Keratinocyte (primary cell): ENCODE data around the gene SGO2. TPM values are rescaled to one million over a fixed set of nuclear protein-coding genes. Genes with fewer than 3 reads are reported as not detected.

Experiments
- DNase-seq: peaks from one replicate; pipeline ENCODE4 v3.0.0-alpha.2; 2011; ENCODE audit warnings: low read depth, missing footprints, low spot score
- FAIRE-seq: peaks from 2 replicates; lab custom pipeline; 2011; peaks lifted over from hg19 to GRCh38; lab: Jason Lieb, UNC
- H2AFZ ChIP-seq: 2 replicates; pipeline ENCODE4 v1.6.0; 2012; ENCODE audit warnings: low read length, control low read depth, inconsistent platforms; ENCODE audit not compliant: control insufficient read depth
- H3K27ac ChIP-seq: 2 replicates; pipeline ENCODE4 v1.5.1; 2011; ENCODE audit warnings: low read length; ENCODE audit not compliant: control insufficient read depth, insufficient read depth
- H3K27me3 ChIP-seq: 3 replicates; pipeline ENCODE4 v1.6.0; 2011; ENCODE audit warnings: low read length; ENCODE audit not compliant: control insufficient read depth, insufficient read depth; ENCODE audit errors: extremely low read depth
- H3K36me3 ChIP-seq, 2 experiments: 2 replicates in 1 of 2; 3 replicates in 1 of 2; pipeline ENCODE4 v1.5.1; 2011; ENCODE audit warnings: low read length in 2 of 2, mild to moderate bottlenecking in 1 of 2; ENCODE audit not compliant: control insufficient read depth in 2 of 2, insufficient read depth in 2 of 2; ENCODE audit errors: extremely low read depth in 1 of 2
- H3K4me1 ChIP-seq: 3 replicates; pipeline ENCODE4 v1.5.1; 2011; ENCODE audit warnings: low read length; ENCODE audit not compliant: control insufficient read depth, insufficient read depth; ENCODE audit errors: extremely low read depth
- H3K4me2 ChIP-seq: 3 replicates; pipeline ENCODE4 v1.6.0; 2011; ENCODE audit warnings: low read depth, low read length; ENCODE audit not compliant: control insufficient read depth, insufficient read depth; ENCODE audit errors: extremely low read depth
- H3K4me3 ChIP-seq, 3 experiments: fragments of 200-600 bp in 1 of 3; sonication (generic) in 1 of 3; 2 replicates in 2 of 3; 3 replicates in 1 of 3; pipeline ENCODE4 v1.5.1; 2011 to 2016; ENCODE audit warnings: low read length in 3 of 3, mild to moderate bottlenecking in 3 of 3, control low read depth in 2 of 3, inconsistent platforms in 1 of 3, low read depth in 1 of 3, mixed read lengths in 1 of 3, mixed run types in 1 of 3, moderate library complexity in 1 of 3; ENCODE audit not compliant: control insufficient read depth in 2 of 3, insufficient read depth in 2 of 3; ENCODE audit errors: extremely low read depth in 1 of 3
- H3K79me2 ChIP-seq: 2 replicates; pipeline ENCODE4 v1.6.0; 2012; ENCODE audit warnings: low read length; ENCODE audit not compliant: control insufficient read depth, insufficient read depth
- H3K9ac ChIP-seq: 3 replicates; pipeline ENCODE4 v1.6.0; 2011; ENCODE audit warnings: low read length; ENCODE audit not compliant: control insufficient read depth, insufficient read depth; ENCODE audit errors: extremely low read depth
- H3K9me1 ChIP-seq: 3 replicates; pipeline ENCODE4 v1.6.0; 2011; ENCODE audit warnings: low read length; ENCODE audit not compliant: control insufficient read depth, insufficient read depth; ENCODE audit errors: extremely low read depth
- H3K9me3 ChIP-seq: 2 replicates; pipeline ENCODE4 v1.5.1; 2012; ENCODE audit warnings: low read depth, low read length; ENCODE audit not compliant: control insufficient read depth
- H4K20me1 ChIP-seq: 3 replicates; pipeline ENCODE4 v1.6.0; 2011; ENCODE audit warnings: low read length; ENCODE audit not compliant: control insufficient read depth, insufficient read depth; ENCODE audit errors: extremely low read depth
- CTCF ChIP-seq, 3 experiments: IDR thresholded peaks in 1 of 3; conservative IDR thresholded peaks in 1 of 3; optimal IDR thresholded peaks in 1 of 3; 2 replicates in 2 of 3; 3 replicates in 1 of 3; pipeline versions ENCODE3 to v1.5.1; 2011; ENCODE audit warnings: low read length in 3 of 3, mild to moderate bottlenecking in 3 of 3, moderate library complexity in 2 of 3, control low read depth in 1 of 3, inconsistent platforms in 1 of 3; ENCODE audit not compliant: insufficient read depth in 2 of 3; ENCODE audit errors: extremely low read depth in 1 of 3
- EZH2 ChIP-seq: IDR thresholded peaks from one replicate; pipeline ENCODE4 v1.6.1; 2012; ENCODE audit warnings: inconsistent platforms, mild to moderate bottlenecking, low read length, moderate library complexity
- dilution Hi-C: fragments of 300-500 bp; cut with MboI; formaldehyde crosslinking; loops from one replicate; pipeline ENCODE4 v1.7.0; 2020; ENCODE audit warnings: low sequenced_read_pairs; ENCODE audit not compliant: extremely low pct_ligation_motif_present
- polyA plus RNA-seq, 5 experiments: library from polyadenylated mRNA; depleted of rRNA in 3 of 5; stranded (reverse) in 3 of 5; stranded (forward) in 1 of 5; unstranded in 1 of 5; fragments of >200 nt; gene quantifications; 1 replicate in 1 of 5; 2 replicates in 3 of 5; 3 replicates in 1 of 5; pipeline versions ENCODE4 v1.2.1 to v1.2.3, GENCODE V29; 2011 to 2012; ENCODE audit warnings: missing spikeins in 2 of 5, low read depth in 1 of 5, low replicate concordance in 1 of 5

Gene SGO2
- polyA plus RNA-seq, 1 donor (not counting 4 experiments of a cell fraction or from before 2014, with no cell fraction given), result 8.6 TPM

GRCh38 chr2:200484934-200485333 lies 41.1 kb upstream of the SGO2 start:
- TF ChIP-seq EZH2 (no peak), CTCF (optimal IDR thresholded peaks at IDR 0.05 in 1 of 3, IDR thresholded peaks at IDR 0.05 in 1 of 3, conservative IDR thresholded peaks at IDR 0.05 in 1 of 3; ENCODE audit: extremely low read depth in 1 of 3, insufficient read depth in 2 of 3, low read length in 3 of 3) (no peak)
- Histone ChIP-seq H3K9me1 (no peaks in the 10 kb centered on the region), H3K9me3 (no peaks in the 10 kb centered on the region), H4K20me1 (peaks cover 2% of the 10 kb centered on the region), H3K27me3 (no peaks in the 10 kb centered on the region), H3K4me3 (no peak overlapping the region), H3K79me2 (no peaks in the 10 kb centered on the region), H3K4me2 (no peak overlapping the region), H3K36me3 (peaks cover 2% of the 10 kb centered on the region in 2 experiments), H3K4me1 (peaks cover 20% of the 10 kb centered on the region), H3K27ac (no peak overlapping the region), H3K9ac (no peak overlapping the region), H2AFZ (no peak overlapping the region)
- DNase-seq (no peak), FAIRE-seq (no peak)
- dilution Hi-C loops, result no loop called here

GRCh38 chr2:200486529-200486928 lies 39.5 kb upstream of the SGO2 start:
- H2AFZ ChIP-seq, result peak overlapping the region; percentile 20
- peak overlapping the region; percentile 18 for H3K27ac ChIP-seq
- H3K9me1 ChIP-seq, result no peaks in the 10 kb centered on the region
- no peaks in the 10 kb centered on the region for H3K9me3 ChIP-seq
- H3K27me3 ChIP-seq, result no peaks in the 10 kb centered on the region
- H3K9ac ChIP-seq, result peak overlapping the region; percentile 18
- TF ChIP-seq EZH2, result no peak
- TF ChIP-seq CTCF (optimal IDR thresholded peaks at IDR 0.05 in 1 of 3, IDR thresholded peaks at IDR 0.05 in 1 of 3, conservative IDR thresholded peaks at IDR 0.05 in 1 of 3; ENCODE audit: extremely low read depth in 1 of 3, insufficient read depth in 2 of 3, low read length in 3 of 3), result no peak
- H3K4me1 ChIP-seq, result peaks cover 20% of the 10 kb centered on the region
- H3K36me3 ChIP-seq, result peaks cover 6 to 9% of the 10 kb centered on the region in 2 experiments
- no peaks in the 10 kb centered on the region for H3K79me2 ChIP-seq
- peaks cover 2% of the 10 kb centered on the region for H4K20me1 ChIP-seq
- FAIRE-seq (peak; percentile 56), DNase-seq (no peak)
- H3K4me2 ChIP-seq, result peak overlapping the region; percentile 64
- H3K4me3 ChIP-seq, result peak overlapping the region in 1 of 3 experiments; percentile 51
- dilution Hi-C loops, result no loop called here
